MM.1S (cell line): ENCODE results near the gene AP2A1.

ENCODE experiments used
- DNase-seq: peaks from one replicate; pipeline ENCODE4 v3.0.0-alpha.2; 2015
- H2AFZ ChIP-seq: fragments of 300-600 bp; sonication (generic); 2 replicates; pipeline ENCODE4 v1.6.0; 2016; ENCODE audit warnings: antibody characterized with exemption, low read length
- H3F3A ChIP-seq: fragments of 300-600 bp; sonication (generic); 2 replicates; pipeline ENCODE4 v1.6.1; 2016; ENCODE audit warnings: mild to moderate bottlenecking, antibody characterized with exemption, low read length, moderate library complexity, mixed read lengths; ENCODE audit not compliant: insufficient read depth
- H3K27ac ChIP-seq: fragments of 300-600 bp; sonication (generic); 2 replicates; pipeline ENCODE4 v1.5.1; 2016; ENCODE audit warnings: mild to moderate bottlenecking, low read length
- H3K27me3 ChIP-seq: fragments of 300-600 bp; sonication (generic); replicated peaks from 2 replicates; pipeline ENCODE4 v1.6.0; 2016; ENCODE audit warnings: low read length; ENCODE audit not compliant: insufficient read depth
- H3K36me3 ChIP-seq: fragments of 300-600 bp; sonication (generic); replicated peaks from 2 replicates; pipeline ENCODE4 v1.6.1; 2016; ENCODE audit warnings: mild to moderate bottlenecking, low read length, mixed read lengths; ENCODE audit not compliant: insufficient read depth
- H3K4me1 ChIP-seq: fragments of 300-600 bp; sonication (generic); 2 replicates; pipeline ENCODE4 v1.6.1; 2016; ENCODE audit warnings: low read length, mixed read lengths
- H3K4me2 ChIP-seq: fragments of 300-600 bp; sonication (generic); 2 replicates; pipeline ENCODE4 v1.6.0; 2016; ENCODE audit warnings: low read depth, low read length
- H3K4me3 ChIP-seq: fragments of 300-600 bp; sonication (generic); 2 replicates; pipeline ENCODE4 v1.5.1; 2016; ENCODE audit warnings: low read length, mixed read lengths
- H3K79me2 ChIP-seq: fragments of 300-600 bp; sonication (generic); 2 replicates; pipeline ENCODE4 v1.6.1; 2016; ENCODE audit warnings: mixed run types, low read length, mixed read lengths
- H3K9ac ChIP-seq: fragments of 300-600 bp; sonication (generic); 2 replicates; pipeline ENCODE4 v1.6.1; 2016; ENCODE audit warnings: low read length, mixed read lengths
- H3K9me2 ChIP-seq: fragments of 300-600 bp; sonication (generic); replicated peaks from 2 replicates; pipeline ENCODE4 v1.6.1; 2016; ENCODE audit warnings: mild to moderate bottlenecking, low read length, mixed read lengths; ENCODE audit not compliant: insufficient read depth
- H3K9me3 ChIP-seq: fragments of 300-600 bp; sonication (generic); replicated peaks from 2 replicates; pipeline ENCODE4 v1.6.1; 2016; ENCODE audit warnings: mild to moderate bottlenecking, low read length, mixed read lengths; ENCODE audit not compliant: insufficient read depth
- H4K20me1 ChIP-seq: fragments of 300-600 bp; sonication (generic); 2 replicates; pipeline ENCODE4 v1.6.1; 2016; ENCODE audit warnings: mild to moderate bottlenecking, low read length, moderate library complexity, mixed read lengths; ENCODE audit not compliant: insufficient read depth
- CTCF ChIP-seq: fragments of 300-600 bp; sonication (generic); IDR thresholded peaks from 2 replicates; pipeline ENCODE4 v1.5.1; 2016; ENCODE audit warnings: antibody characterized with exemption, low read length, mixed read lengths
- EZH2 ChIP-seq: fragments of 300-600 bp; sonication (generic); optimal IDR thresholded peaks from 2 replicates; pipeline ENCODE3; 2017; ENCODE audit warnings: low read depth, mild to moderate bottlenecking, antibody characterized with exemption, low read length, mixed read lengths
- EZH2phosphoT487 ChIP-seq: fragments of 300-600 bp; sonication (generic); IDR thresholded peaks from 2 replicates; pipeline ENCODE4 v1.6.1; 2018; ENCODE audit warnings: antibody characterized with exemption, low read length

AP2A1 gene

GRCh38 chr19:49843265-49843664 is 76.5 kb downstream of the AP2A1 start:
- Histone ChIP-seq H3K9me3 (no peaks in the 10 kb centered on the region), H3K27ac (no peak overlapping the region), H3K4me1 (no peaks in the 10 kb centered on the region), H3K27me3 (no peaks in the 10 kb centered on the region), H3F3A (no peaks in the 10 kb centered on the region; the same call in 1 of the 2 replicates), H3K36me3 (no peaks in the 10 kb centered on the region), H3K9me2 (no peaks in the 10 kb centered on the region), H4K20me1 (no peaks in the 10 kb centered on the region), H3K4me2 (no peak overlapping the region), H3K9ac (no peak overlapping the region), H3K4me3 (no peak overlapping the region), H2AFZ (no peak overlapping the region), H3K79me2 (no peaks in the 10 kb centered on the region)
- no peak for DNase-seq
- TF ChIP-seq EZH2 (no peak), CTCF (no peak), EZH2phosphoT487 (no peak)

GRCh38 chr19:49844138-49845095 is 77.6 kb downstream of the AP2A1 start:
- H3K9me2 ChIP-seq = no peaks in the 10 kb centered on the region
- TF ChIP-seq CTCF (no peak), EZH2 (no peak), EZH2phosphoT487 (no peak)
- no peaks in the 10 kb centered on the region for H3K4me1 ChIP-seq
- no peak overlapping the region for H2AFZ ChIP-seq
- no peak overlapping the region for H3K27ac ChIP-seq
- no peaks in the 10 kb centered on the region for H3K27me3 ChIP-seq
- no peak overlapping the region for H3K4me2 ChIP-seq
- H3K9ac ChIP-seq = no peak overlapping the region
- no peaks in the 10 kb centered on the region for H3K9me3 ChIP-seq
- no peaks in the 10 kb centered on the region for H3K79me2 ChIP-seq
- no peaks in the 10 kb centered on the region for H4K20me1 ChIP-seq
- H3F3A ChIP-seq = no peaks in the 10 kb centered on the region; the same call in 1 of the 2 replicates
- no peak overlapping the region for H3K4me3 ChIP-seq
- no peaks in the 10 kb centered on the region for H3K36me3 ChIP-seq
- DNase-seq = no peak

GRCh38 chr19:49845414-49845813 is 78.6 kb downstream of the AP2A1 start:
- Histone ChIP-seq H3K4me1 (peaks cover 3% of the 10 kb centered on the region; the same call in 1 of the 2 replicates), H2AFZ (no peak overlapping the region), H4K20me1 (no peaks in the 10 kb centered on the region), H3K9ac (no peak overlapping the region), H3K9me2 (no peaks in the 10 kb centered on the region), H3K4me3 (no peak overlapping the region), H3K9me3 (no peaks in the 10 kb centered on the region), H3K27ac (no peak overlapping the region), H3K27me3 (no peaks in the 10 kb centered on the region), H3F3A (no peaks in the 10 kb centered on the region; the same call in 1 of the 2 replicates), H3K36me3 (no peaks in the 10 kb centered on the region), H3K79me2 (0 out of 2 replicates have a peak, but pooled peaks cover 3% of the 10 kb centered on the region), H3K4me2 (no peak overlapping the region)
- DNase-seq = no peak
- TF ChIP-seq EZH2phosphoT487 (no peak), CTCF (no peak), EZH2 (no peak)
